Stimulated activated CD8-positive, alpha-beta memory T cell treated with anti-CD3 and anti-CD28 coated beads, Interleukin-4, amount 100 ng/mL, for 1 hour (primary cell): ENCODE results near the gene OR5M11.
"Not testable (repeated sequence)": the region's sequence is repeated elsewhere in the genome, so short reads cannot be mapped to it uniquely, and the experiment has no call there.

ENCODE experiments used
- DNase-seq, 2 donors: peaks; one replicate each; pipeline ENCODE4 v3.0.0-alpha.2; 2020; ENCODE audit warnings: low read depth in 2 of 2, low spot score in 1 of 2

The OR5M11 gene

GRCh38 chr11:56543157-56543556 lies at the start of gene OR5M11:
Gene OR5M11 (minus strand): TSS chr11:56543257. CDS start chr11:56543257, 0 bp downstream.
- DNase-seq: no peak

DNA sequence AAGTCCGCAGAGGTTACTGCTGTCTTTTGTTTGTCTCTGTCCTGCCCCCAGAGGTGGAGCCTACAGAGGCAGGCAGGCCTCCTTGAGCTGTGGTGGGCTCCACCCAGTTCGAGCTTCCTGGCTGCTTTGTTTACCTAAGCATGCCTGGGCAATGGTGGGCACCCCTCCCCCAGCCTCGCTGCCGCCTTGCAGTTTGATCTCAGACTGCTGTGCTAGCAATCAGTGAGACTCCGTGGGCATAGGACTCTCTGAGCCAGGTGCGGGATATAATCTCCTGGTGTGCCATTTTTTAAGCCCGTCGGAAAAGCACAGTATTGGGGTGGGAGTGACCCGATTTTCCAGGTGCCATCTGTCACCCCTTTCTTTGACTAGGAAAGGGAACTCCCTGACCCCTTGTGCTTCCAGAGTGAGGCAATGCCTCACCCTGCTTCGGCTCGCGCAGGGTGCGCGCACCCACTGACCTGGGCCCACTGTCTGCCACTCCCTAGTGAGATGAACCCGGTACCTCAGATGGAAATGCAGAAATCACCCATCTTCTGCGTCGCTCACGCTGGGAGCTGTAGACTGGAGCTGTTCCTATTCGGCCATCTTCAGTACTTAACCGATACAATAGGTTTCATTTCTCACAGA lies 49.1 kb upstream of the OR5M11 start:
- not testable (repeated sequence) for DNase-seq

GRCh38 chr11:56577621-56578020 lies 34.6 kb upstream of the OR5M11 start, which contains the start of gene OR5M10:
Gene OR5M10 (minus strand): TSS chr11:56577721. CDS start chr11:56577721, 0 bp downstream.
- DNase-seq: no peak

- no peak for DNase-seq
Measured at GRCh38 chr11:56558574-56558973, 15.5 kb upstream of the OR5M11 start.

- not testable (repeated sequence) for DNase-seq
Measured at GRCh38 chr11:56554691-56555090, 11.6 kb upstream of the OR5M11 start.

DNA sequence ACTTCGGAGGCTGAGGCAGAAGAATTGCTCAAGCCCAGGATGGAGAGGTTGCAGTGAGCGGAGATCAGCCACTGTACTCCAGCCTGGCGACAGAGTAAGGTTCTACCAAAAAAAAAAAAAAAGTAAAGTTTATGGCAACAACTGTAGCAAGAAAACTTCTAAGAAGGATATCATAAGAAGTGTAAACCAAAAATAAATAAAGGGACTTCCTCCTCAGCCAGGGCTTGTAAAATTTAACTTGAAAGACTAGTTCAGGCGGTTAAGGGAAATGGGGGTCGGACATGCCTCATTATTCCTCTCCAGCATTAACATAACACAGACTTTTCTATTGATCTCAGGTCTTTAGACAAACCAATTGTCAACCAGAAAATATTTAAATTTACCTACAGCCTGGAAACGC lies 2.5 kb upstream of the OR5M11 start:
- no peak for DNase-seq

DNA sequence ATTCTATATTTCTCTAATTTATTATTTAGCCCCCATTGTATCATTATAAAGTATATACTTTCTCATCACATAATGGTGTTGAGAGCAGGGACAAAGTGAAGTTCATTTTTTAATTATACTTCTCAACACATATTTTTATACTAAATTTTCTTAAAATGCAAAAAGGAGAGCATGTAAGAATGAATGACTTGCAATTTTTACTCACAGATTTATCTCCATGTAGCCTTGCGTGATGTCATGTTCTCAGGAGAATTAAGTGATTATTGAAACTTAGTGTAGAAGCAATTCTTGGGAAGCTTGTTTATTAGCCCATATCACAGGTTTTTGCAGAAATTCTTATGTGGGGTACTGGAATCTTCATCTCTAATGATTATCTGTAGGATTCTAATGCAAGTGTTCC lies 682 bp upstream of the OR5M11 start:
- no peak for DNase-seq

DNA sequence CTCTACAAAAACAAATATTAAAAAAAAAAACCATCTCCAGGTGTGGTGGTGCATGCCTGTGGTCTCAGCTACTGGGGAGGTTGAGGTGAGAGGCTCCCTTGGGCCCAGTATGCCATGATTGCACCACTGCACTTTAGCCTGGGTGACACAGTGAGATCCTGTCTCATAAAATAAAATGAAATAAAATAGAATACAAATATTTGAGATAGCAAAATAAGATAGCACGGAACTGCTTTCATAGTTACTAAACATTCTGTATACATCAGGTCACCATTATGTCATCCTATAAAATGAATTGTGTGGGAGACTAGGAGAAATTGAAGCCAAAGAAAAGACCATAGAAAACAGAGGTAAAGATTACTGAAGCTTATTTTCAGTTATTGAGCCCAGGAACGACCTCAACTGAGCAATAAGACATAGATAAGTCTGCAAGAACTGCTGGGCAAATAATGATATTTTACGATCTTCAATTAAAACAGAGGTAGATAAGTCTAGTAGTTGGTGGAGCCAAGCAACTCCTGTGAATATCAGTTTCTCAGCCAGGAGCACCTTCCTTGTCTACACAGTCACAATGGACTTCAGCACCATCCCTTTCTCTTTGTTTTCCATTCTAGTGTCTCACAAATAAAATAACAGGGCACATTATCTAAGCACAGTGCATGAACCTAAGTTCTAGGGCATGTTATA lies 9.9 kb downstream of the OR5M11 start:
- no peak for DNase-seq

DNA sequence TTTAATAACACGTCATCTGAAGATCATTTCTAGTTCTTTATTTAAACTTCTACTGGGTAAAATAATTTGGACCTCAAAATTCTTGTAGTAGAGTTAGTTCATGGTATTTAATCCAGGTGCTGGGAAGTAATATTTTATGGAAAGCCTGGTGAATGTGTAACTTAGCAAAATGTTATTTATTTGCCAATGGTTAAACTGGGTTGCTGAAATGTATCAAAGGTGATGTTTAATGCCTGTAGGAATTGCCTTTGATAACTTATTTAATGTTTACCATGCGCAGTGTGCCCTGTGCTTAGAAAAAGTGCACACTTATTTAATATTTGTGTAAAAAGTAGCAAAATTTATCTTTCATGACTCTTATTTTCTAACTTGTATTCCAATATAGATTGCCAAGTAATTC lies 11.2 kb downstream of the OR5M11 start:
- DNase-seq: no peak

DNA sequence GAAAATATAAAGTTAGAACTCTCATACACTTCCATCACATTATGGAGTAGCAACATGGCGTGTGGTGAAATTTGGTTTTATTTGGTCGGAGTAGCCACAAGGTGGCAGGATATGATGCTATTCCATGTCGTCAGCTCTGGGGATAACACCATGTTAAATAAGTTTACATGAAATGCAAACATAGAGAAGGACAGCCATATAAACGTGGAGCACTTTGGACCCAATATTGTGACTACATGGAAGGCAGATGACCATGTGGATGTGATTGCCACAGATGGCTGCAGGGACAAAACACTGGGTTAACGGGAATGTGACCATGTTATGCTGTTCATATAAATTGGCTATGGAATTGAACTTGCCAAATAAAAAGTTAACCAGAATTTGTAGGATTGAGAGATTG lies 21.0 kb downstream of the OR5M11 start:
- no peak for DNase-seq

DNA sequence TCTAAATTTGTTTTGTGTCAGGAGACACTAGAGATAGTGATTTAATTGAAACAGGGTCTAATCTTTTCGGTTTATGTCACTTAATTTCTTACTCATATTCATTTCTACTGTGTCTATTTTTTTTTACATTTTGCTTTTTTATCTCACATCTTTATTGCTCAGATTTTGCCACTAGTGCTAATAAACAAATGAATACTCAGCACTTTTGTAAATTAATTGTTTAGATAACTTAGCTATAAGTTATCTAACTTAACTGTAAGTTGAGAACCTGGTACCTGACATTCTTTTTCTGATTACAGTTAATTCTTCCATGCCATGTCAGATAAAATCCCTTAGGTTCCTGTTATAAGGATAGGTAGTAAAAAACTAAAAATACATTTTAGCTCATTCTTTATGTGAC lies 29.8 kb downstream of the OR5M11 start:
- DNase-seq: no peak

DNA sequence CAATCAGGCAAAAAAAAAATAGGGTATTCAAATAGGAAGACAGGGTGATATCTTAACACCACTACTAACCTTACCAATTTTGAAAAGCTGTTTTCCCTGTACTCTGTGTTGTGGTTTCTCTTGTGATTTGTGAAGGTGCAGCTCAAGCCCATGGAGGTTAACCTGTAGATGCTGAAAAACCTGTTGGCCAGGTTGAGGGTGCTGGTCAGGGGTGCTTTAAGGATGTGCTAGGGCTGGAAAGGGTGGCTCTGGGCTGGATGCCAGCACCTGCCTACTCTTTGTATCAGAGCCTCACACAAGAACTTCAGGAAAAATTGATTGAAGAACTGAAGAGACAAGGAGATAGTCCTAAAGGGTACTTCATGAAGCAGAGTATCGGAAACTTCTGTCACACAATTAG lies 33.6 kb downstream of the OR5M11 start:
- no peak for DNase-seq

DNA sequence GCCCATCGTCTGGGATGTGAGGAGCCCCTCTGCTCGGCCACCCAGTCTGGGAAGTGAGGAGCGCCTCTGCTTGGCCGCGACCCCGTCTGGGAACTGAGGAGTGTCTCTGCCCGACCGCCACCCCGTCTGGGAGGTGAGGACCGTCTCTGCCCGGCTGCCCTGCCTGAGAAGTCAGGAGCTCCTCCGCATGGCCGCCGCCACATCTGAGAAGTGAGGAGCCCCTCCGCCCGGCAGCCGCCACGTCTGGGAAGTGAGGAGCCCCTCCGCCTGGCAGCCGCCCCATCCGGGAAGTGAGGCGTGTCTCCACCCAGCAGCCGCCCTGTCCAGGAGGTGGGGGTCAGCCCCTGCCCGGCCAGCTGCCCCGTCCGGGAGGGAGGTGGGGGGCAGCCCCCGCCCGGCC lies 46.0 kb downstream of the OR5M11 start:
- no peak for DNase-seq

GRCh38 chr11:56495117-56495516 lies 47.9 kb downstream of the OR5M11 start:
- no peak for DNase-seq
